Measurements from ENCODE around the gene MSI2. TPM values are rescaled to one million over a fixed set of nuclear protein-coding genes. Genes with fewer than 3 reads are reported as not detected.

MSI2 gene
- total RNA-seq, 2 donors from 2014 or later, result 112 to 119 TPM

- no peak overlapping the region for H3K4me3 Mint-ChIP-seq
- H3K4me1 Mint-ChIP-seq (ENCODE audit: low read depth), result peaks cover 20% of the 10 kb centered on the region
- H3K36me3 Mint-ChIP-seq (ENCODE audit: insufficient read depth in 2 of 2), result no peaks in the 10 kb centered on the region
- H3K27me3 Mint-ChIP-seq (ENCODE audit: low read depth), result no peaks in the 10 kb centered on the region
- ATAC-seq (replicated peaks in 1 of 2) (no peak), DNase-seq (no peak)
- no peaks in the 10 kb centered on the region for H3K9me3 Mint-ChIP-seq
- no peak overlapping the region for H3K27ac Mint-ChIP-seq
Measured at GRCh38 chr17:57518587-57519581, 262.6 kb downstream of the MSI2 start.

GRCh38 chr17:57519800-57520199, 263.5 kb downstream of the MSI2 start:
- H3K27ac Mint-ChIP-seq, result no peak overlapping the region
- H3K27me3 Mint-ChIP-seq (ENCODE audit: low read depth), result no peaks in the 10 kb centered on the region
- ATAC-seq (replicated peaks in 1 of 2), result no peak
- no peaks in the 10 kb centered on the region for H3K36me3 Mint-ChIP-seq (ENCODE audit: insufficient read depth in 2 of 2)
- no peak for DNase-seq
- H3K4me3 Mint-ChIP-seq, result no peak overlapping the region
- H3K4me1 Mint-ChIP-seq (ENCODE audit: low read depth), result peaks cover 20% of the 10 kb centered on the region
- no peaks in the 10 kb centered on the region for H3K9me3 Mint-ChIP-seq

- Mint-ChIP-seq H3K4me1 (ENCODE audit: low read depth) (peaks cover 17% of the 10 kb centered on the region), H3K4me3 (no peak overlapping the region), H3K27me3 (ENCODE audit: low read depth) (no peaks in the 10 kb centered on the region), H3K27ac (no peak overlapping the region), H3K9me3 (no peaks in the 10 kb centered on the region), H3K36me3 (ENCODE audit: insufficient read depth in 2 of 2) (no peaks in the 10 kb centered on the region)
- ATAC-seq (replicated peaks in 1 of 2) (no peak), DNase-seq (no peak)
Measured at GRCh38 chr17:57521606-57522005, 265.3 kb downstream of the MSI2 start.

- H3K9me3 Mint-ChIP-seq, result no peaks in the 10 kb centered on the region
- H3K27ac Mint-ChIP-seq, result no peak overlapping the region
- no peaks in the 10 kb centered on the region for H3K36me3 Mint-ChIP-seq (ENCODE audit: insufficient read depth in 2 of 2)
- DNase-seq (no peak), ATAC-seq (replicated peaks in 1 of 2) (no peak)
- no peaks in the 10 kb centered on the region for H3K27me3 Mint-ChIP-seq (ENCODE audit: low read depth)
- peaks cover 17% of the 10 kb centered on the region for H3K4me1 Mint-ChIP-seq (ENCODE audit: low read depth)
- H3K4me3 Mint-ChIP-seq, result no peak overlapping the region
Measured at GRCh38 chr17:57522042-57523005, 266.0 kb downstream of the MSI2 start.

- peak overlapping the region; percentile 69 for H3K27ac Mint-ChIP-seq
- H3K36me3 Mint-ChIP-seq (ENCODE audit: insufficient read depth in 2 of 2), result no peaks in the 10 kb centered on the region
- DNase-seq, result no peak
- no peaks in the 10 kb centered on the region for H3K9me3 Mint-ChIP-seq
- peaks cover 17% of the 10 kb centered on the region for H3K4me1 Mint-ChIP-seq (ENCODE audit: low read depth)
- no peak for ATAC-seq (replicated peaks in 1 of 2)
- H3K27me3 Mint-ChIP-seq (ENCODE audit: low read depth), result no peaks in the 10 kb centered on the region
- no peak overlapping the region for H3K4me3 Mint-ChIP-seq
Measured at GRCh38 chr17:57523926-57524632, 267.8 kb downstream of the MSI2 start.

GRCh38 chr17:57524839-57525568, 268.7 kb downstream of the MSI2 start:
- H3K4me1 Mint-ChIP-seq (ENCODE audit: low read depth), result peaks cover 24% of the 10 kb centered on the region

GRCh38 chr17:57527221-57528057, 271.1 kb downstream of the MSI2 start:
- Mint-ChIP-seq H3K4me3 (no peak overlapping the region), H3K27ac (no peak overlapping the region), H3K4me1 (ENCODE audit: low read depth) (peaks cover 41% of the 10 kb centered on the region), H3K9me3 (no peaks in the 10 kb centered on the region), H3K27me3 (ENCODE audit: low read depth) (no peaks in the 10 kb centered on the region), H3K36me3 (ENCODE audit: insufficient read depth in 2 of 2) (no peaks in the 10 kb centered on the region)
- no peak for DNase-seq
- no peak for ATAC-seq (replicated peaks in 1 of 2)

More at GRCh38 chr17:57524839-57525568, 268.7 kb downstream of the MSI2 start:
- H3K27ac Mint-ChIP-seq, result peak overlapping the region; percentile 39
- ATAC-seq (replicated peaks in 1 of 2) (no peak), DNase-seq (no peak)
- no peaks in the 10 kb centered on the region for H3K36me3 Mint-ChIP-seq (ENCODE audit: insufficient read depth in 2 of 2)
- no peaks in the 10 kb centered on the region for H3K9me3 Mint-ChIP-seq
- H3K4me3 Mint-ChIP-seq, result peak overlapping the region in 1 of 2 donors; percentile 17
- no peaks in the 10 kb centered on the region for H3K27me3 Mint-ChIP-seq (ENCODE audit: low read depth)

- Mint-ChIP-seq H3K4me1 (ENCODE audit: low read depth) (peaks cover 41% of the 10 kb centered on the region), H3K36me3 (ENCODE audit: insufficient read depth in 2 of 2) (no peaks in the 10 kb centered on the region), H3K9me3 (no peaks in the 10 kb centered on the region), H3K4me3 (no peak overlapping the region), H3K27me3 (ENCODE audit: low read depth) (no peaks in the 10 kb centered on the region), H3K27ac (no peak overlapping the region)
- ATAC-seq (replicated peaks in 1 of 2) (no peak), DNase-seq (no peak)
Measured at GRCh38 chr17:57528058-57528451, 271.7 kb downstream of the MSI2 start.

- Mint-ChIP-seq H3K9me3 (no peaks in the 10 kb centered on the region), H3K4me3 (no peak overlapping the region), H3K27me3 (ENCODE audit: low read depth) (no peaks in the 10 kb centered on the region), H3K36me3 (ENCODE audit: insufficient read depth in 2 of 2) (no peaks in the 10 kb centered on the region), H3K4me1 (ENCODE audit: low read depth) (peaks cover 25% of the 10 kb centered on the region), H3K27ac (no peak overlapping the region)
- DNase-seq, result no peak
- ATAC-seq (replicated peaks in 1 of 2), result no peak
Measured at GRCh38 chr17:57530026-57530425, 273.7 kb downstream of the MSI2 start.

GRCh38 chr17:57530508-57530907, 274.2 kb downstream of the MSI2 start:
- Mint-ChIP-seq H3K4me1 (ENCODE audit: low read depth) (peaks cover 24% of the 10 kb centered on the region), H3K4me3 (no peak overlapping the region), H3K27ac (no peak overlapping the region), H3K9me3 (no peaks in the 10 kb centered on the region), H3K36me3 (ENCODE audit: insufficient read depth in 2 of 2) (no peaks in the 10 kb centered on the region), H3K27me3 (ENCODE audit: low read depth) (no peaks in the 10 kb centered on the region)
- ATAC-seq (replicated peaks in 1 of 2) (no peak), DNase-seq (no peak)

GRCh38 chr17:57531078-57531477, 274.8 kb downstream of the MSI2 start:
- no peaks in the 10 kb centered on the region for H3K27me3 Mint-ChIP-seq (ENCODE audit: low read depth)
- H3K27ac Mint-ChIP-seq, result no peak overlapping the region
- H3K4me1 Mint-ChIP-seq (ENCODE audit: low read depth), result peaks cover 26% of the 10 kb centered on the region
- no peaks in the 10 kb centered on the region for H3K36me3 Mint-ChIP-seq (ENCODE audit: insufficient read depth in 2 of 2)
- ATAC-seq (replicated peaks in 1 of 2), result no peak
- DNase-seq, result no peak
- no peak overlapping the region for H3K4me3 Mint-ChIP-seq
- no peaks in the 10 kb centered on the region for H3K9me3 Mint-ChIP-seq
